K562 (cell line): ENCODE data around the gene NUP205. TPM values are rescaled to one million over a fixed set of nuclear protein-coding genes. Genes with fewer than 3 reads are reported as not detected.

Experiments used
- CHD7 ChIP-seq: fragments of 200-600 bp; sonication (generic); IDR thresholded peaks from one replicate; pipeline ENCODE4 v1.6.1; 2012; ENCODE audit warnings: mild to moderate bottlenecking, low read depth, low read length, inconsistent platforms
- MGA ChIP-seq: fragments of 450-650 bp; IDR thresholded peaks from 2 replicates; pipeline ENCODE4 v1.6.1; 2016; ENCODE audit warnings: mild to moderate bottlenecking, moderate library complexity
- ZNF263 ChIP-seq: sonication (generic); formaldehyde crosslinking; IDR thresholded peaks from 2 replicates; pipeline ENCODE4 v1.8.0; 2022; ENCODE audit warnings: mild to moderate bottlenecking, missing genetic modification reagents, borderline replicate concordance
- polyA plus RNA-seq, 8 experiments: library from polyadenylated mRNA; depleted of rRNA in 4 of 8; stranded (reverse) in 5 of 8; unstranded in 3 of 8; fragments of >200 nt; fragmentation: Nextera tagmentation in 2 of 8; fragmentation: Illumina TruSeq in 1 of 8; extraction: Ambion mirVana in 2 of 8; extraction: Trizol in 1 of 8; gene quantifications; 2 replicates each; pipeline versions ENCODE4 v1.2.1 to v1.2.3, GENCODE V29; 2011 to 2014; ENCODE audit warnings: inconsistent platforms in 1 of 8, missing spikeins in 1 of 8
- total RNA-seq, 7 experiments: library from RNA; depleted of rRNA in 6 of 7; stranded (reverse); fragments of >200 nt in 6 of 7; fragmentation: Illumina TruSeq in 2 of 7; extraction: Trizol in 2 of 7; gene quantifications; 2 replicates each; pipeline versions ENCODE4 v1.2.1 to v1.2.3, GENCODE V29; 2011 to 2021; ENCODE audit warnings: low replicate concordance in 1 of 7

Gene NUP205
- total and polyA plus RNA-seq, 9 of the 15 experiments (the other 6 are each of a cell fraction or from before 2014, with no cell fraction given) = 101 to 282 (median 193) TPM

GRCh38 chr7:135509839-135510591, 47.7 kb upstream of the NUP205 start, which contains the start of gene CNOT4 (continued):
- TF ChIP-seq MGA (peak; percentile 96), CHD7 (no peak), ZNF263 (CRISPR knock-in tag) (peak; percentile 90; the same call in 1 of the 2 replicates)
